IMR-90 (cell line): ENCODE data around the gene GSN. TPM values are rescaled to one million over a fixed set of nuclear protein-coding genes. Genes with fewer than 3 reads are reported as not detected.

Source experiments
- ATAC-seq: fragments of 200-7000 bp; cut with Tn5 transposase; 2 replicates; pipeline ENCODE4 v1.9.1; 2020; ENCODE audit warnings: low read depth, mild to moderate bottlenecking, moderate library complexity
- BruUV-seq: library from RNA; stranded (reverse); fragments of 400-500 nt; replicated peaks from 2 replicates; lab custom pipeline; 2021; lab: Mats Ljungman, UMichigan
- CTCF ChIA-PET: fragments of 300-600 bp; formaldehyde crosslinking; extraction: SDS; loops from one replicate; lab custom pipeline; 2021; ENCODE audit warnings: antibody characterized with exemption; lab: Yijun Ruan, JAX
- POLR2A ChIA-PET: fragments of 300-600 bp; sonication (Branson Sonifier 250); formaldehyde crosslinking; loops from one replicate; lab custom pipeline; 2022; ENCODE audit warnings: antibody characterized with exemption; ENCODE audit not compliant: unreplicated experiment; lab: Charles Lee
- DNase-seq: peaks from one replicate; pipeline ENCODE4 v3.0.0; 2013
- H2AFZ ChIP-seq: replicated peaks from 2 replicates; pipeline ENCODE3; 2013; ENCODE audit warnings: low read length, mild to moderate bottlenecking; ENCODE audit not compliant: poor library complexity
- H2AK5ac ChIP-seq: 2 replicates; pipeline ENCODE4 v1.6.1; 2013; ENCODE audit warnings: low read depth, low read length, inconsistent platforms
- H2AK9ac ChIP-seq: replicated peaks from 2 replicates; pipeline ENCODE3; 2013; ENCODE audit warnings: mild to moderate bottlenecking, low read depth, low read length, moderate library complexity; ENCODE audit not compliant: poor library complexity
- H2BK120ac ChIP-seq: 2 replicates; pipeline ENCODE4 v1.6.1; 2013; ENCODE audit warnings: low read depth, low read length, inconsistent platforms
- H2BK15ac ChIP-seq: 3 replicates; pipeline ENCODE4 v1.6.1; 2013; ENCODE audit warnings: low read depth, low read length, inconsistent platforms
- H2BK20ac ChIP-seq: 2 replicates; pipeline ENCODE4 v1.6.1; 2013; ENCODE audit warnings: low read depth, mild to moderate bottlenecking, inconsistent platforms, low read length, moderate library complexity
- H2BK5ac ChIP-seq: 2 replicates; pipeline ENCODE4 v1.6.1; 2013; ENCODE audit warnings: mild to moderate bottlenecking, low read depth, low read length, inconsistent platforms; ENCODE audit not compliant: poor library complexity, severe bottlenecking
- H3K14ac ChIP-seq: replicated peaks from 2 replicates; pipeline ENCODE4 v1.6.1; 2013; ENCODE audit warnings: low read depth, low read length, inconsistent platforms
- H3K18ac ChIP-seq: 2 replicates; pipeline ENCODE4 v1.6.1; 2013; ENCODE audit warnings: low read depth, low read length, control low read depth
- H3K23ac ChIP-seq: 2 replicates; pipeline ENCODE4 v1.6.1; 2013; ENCODE audit warnings: low read depth, low read length, inconsistent platforms
- H3K27ac ChIP-seq: 2 replicates; pipeline ENCODE4 v1.5.1; 2013; ENCODE audit warnings: mild to moderate bottlenecking, control low read depth, low read length; ENCODE audit not compliant: insufficient read depth
- H3K27me3 ChIP-seq: 2 replicates; pipeline ENCODE4 v1.6.1; 2013; ENCODE audit warnings: low read length; ENCODE audit not compliant: control insufficient read depth, insufficient read depth
- H3K36me3 ChIP-seq: 2 replicates; pipeline ENCODE4 v1.6.1; 2013; ENCODE audit warnings: low read length, mixed read lengths; ENCODE audit not compliant: control insufficient read depth, insufficient read depth
- H3K4ac ChIP-seq: 2 replicates; pipeline ENCODE4 v1.6.1; 2013; ENCODE audit warnings: low read depth, low read length, inconsistent platforms
- H3K4me1 ChIP-seq: 2 replicates; pipeline ENCODE4 v1.6.1; 2013; ENCODE audit warnings: low read length, mixed read lengths; ENCODE audit not compliant: control insufficient read depth, insufficient read depth
- H3K4me2 ChIP-seq: 2 replicates; pipeline ENCODE4 v1.6.1; 2013; ENCODE audit warnings: low read depth, mild to moderate bottlenecking, control low read depth, low read length, moderate library complexity
- H3K4me3 ChIP-seq: 2 replicates; pipeline ENCODE4 v1.5.1; 2013; ENCODE audit warnings: low read depth, mild to moderate bottlenecking, control low read depth, low read length, moderate library complexity; ENCODE audit not compliant: insufficient read depth
- H3K56ac ChIP-seq: 2 replicates; pipeline ENCODE4 v1.6.1; 2013; ENCODE audit warnings: low read length, inconsistent platforms; ENCODE audit not compliant: insufficient read depth; ENCODE audit errors: extremely low read depth
- H3K79me1 ChIP-seq, 2 experiments: 2 replicates each; pipeline ENCODE4 v1.6.1; 2013; ENCODE audit warnings: low read length in 2 of 2, inconsistent platforms in 1 of 2, low read depth in 1 of 2
- H3K9ac ChIP-seq: 2 replicates; pipeline ENCODE4 v1.6.1; 2013; ENCODE audit warnings: low read depth, low read length, control low read depth
- H3K9me1 ChIP-seq: 2 replicates; pipeline ENCODE4 v1.6.1; 2013; ENCODE audit warnings: low read length, inconsistent platforms; ENCODE audit not compliant: insufficient read depth
- H3K9me3 ChIP-seq: 2 replicates; pipeline ENCODE4 v1.6.1; 2013; ENCODE audit warnings: low read length; ENCODE audit not compliant: control insufficient read depth, insufficient read depth
- H4K20me1 ChIP-seq: 2 replicates; pipeline ENCODE4 v1.6.1; 2013; ENCODE audit warnings: low read length, inconsistent platforms; ENCODE audit not compliant: insufficient read depth
- H4K5ac ChIP-seq: 2 replicates; pipeline ENCODE4 v1.6.1; 2013; ENCODE audit warnings: mild to moderate bottlenecking, low read depth, low read length, control low read depth
- H4K8ac ChIP-seq, 2 experiments: 2 replicates each; pipeline ENCODE4 v1.6.1; 2013; ENCODE audit warnings: low read depth in 2 of 2, low read length in 2 of 2, control low read depth in 1 of 2, inconsistent platforms in 1 of 2
- H4K91ac ChIP-seq: 2 replicates; pipeline ENCODE4 v1.6.1; 2013; ENCODE audit warnings: low read depth, low read length, inconsistent platforms; ENCODE audit not compliant: insufficient read depth
- CHD1 ChIP-seq: IDR thresholded peaks from 2 replicates; pipeline ENCODE4 v1.6.1; 2012; ENCODE audit warnings: low read depth, low read length, improper control_type of control experiment
- FOS ChIP-seq: fragments of 150-350 bp; IDR thresholded peaks from 2 replicates; pipeline ENCODE4 v1.6.1; 2016; ENCODE audit warnings: low read depth, low read length
- MAFK ChIP-seq: IDR thresholded peaks from 2 replicates; pipeline ENCODE4 v1.6.1; 2012; ENCODE audit warnings: low read depth, low read length, improper control_type of control experiment
- MAZ ChIP-seq: IDR thresholded peaks from 2 replicates; pipeline ENCODE4 v1.6.1; 2012; ENCODE audit warnings: low read depth, mild to moderate bottlenecking, low read length, improper control_type of control experiment, moderate library complexity, borderline replicate concordance
- RCOR1 ChIP-seq: IDR thresholded peaks from 2 replicates; pipeline ENCODE4 v1.6.1; 2012; ENCODE audit warnings: mild to moderate bottlenecking, low read length, improper control_type of control experiment; ENCODE audit not compliant: insufficient replicate concordance
- WGBS, 2 experiments: methylation state at CpG; one replicate each; pipeline versions ENCODE4 v1.1.5 to v1.1.7; 2013; ENCODE audit warnings: missing lambda C conversion rate in 2 of 2; ENCODE audit not compliant: insufficient read length in 1 of 2; ENCODE audit errors: extremely low coverage in 2 of 2; 5-methylcytosine and 5-hydroxymethylcytosine counted together
- dilution Hi-C: fragments of 300-500 bp; cut with HindIII; formaldehyde crosslinking; loops from one replicate; pipeline ENCODE4 v1.14.3; 2018; ENCODE audit warnings: low sequenced_read_pairs; ENCODE audit not compliant: unreplicated experiment
- in situ Hi-C: fragments of 300-500 bp; cut with MboI; formaldehyde crosslinking; loops from 3 replicates; pipeline ENCODE4 v1.14.3; 2019; ENCODE audit warnings: low sequenced_read_pairs, inconsistent platforms, mixed read lengths
- intact Hi-C: fragments of 100-400 bp; cut with micrococcal nuclease; formaldehyde crosslinking; loops from 2 replicates; pipeline ENCODE4 v1.10.0; 2022
- polyA plus RNA-seq, 3 experiments: library from polyadenylated mRNA; depleted of rRNA; stranded (reverse); fragments of >200 nt; gene quantifications; 2 replicates each; pipeline ENCODE4 v1.2.3, GENCODE V29; 2012; ENCODE audit warnings: low replicate concordance in 1 of 3
- total RNA-seq: library from RNA; depleted of rRNA; stranded (reverse); fragments of >200 nt; gene quantifications from 2 replicates; pipeline ENCODE4 v1.2.3, GENCODE V29; 2012
- TF ChIP-seq, protein P1 (sequence below): conservative IDR thresholded peaks from 2 replicates; pipeline ENCODE4 v1.5.1; 2012; ENCODE audit warnings: mild to moderate bottlenecking, low read depth, low read length, improper control_type of control experiment

Gene GSN
- total and polyA plus RNA-seq, 2 of the 4 experiments (the other 2 are of a cell fraction), result 495 to 547 TPM

DNA sequence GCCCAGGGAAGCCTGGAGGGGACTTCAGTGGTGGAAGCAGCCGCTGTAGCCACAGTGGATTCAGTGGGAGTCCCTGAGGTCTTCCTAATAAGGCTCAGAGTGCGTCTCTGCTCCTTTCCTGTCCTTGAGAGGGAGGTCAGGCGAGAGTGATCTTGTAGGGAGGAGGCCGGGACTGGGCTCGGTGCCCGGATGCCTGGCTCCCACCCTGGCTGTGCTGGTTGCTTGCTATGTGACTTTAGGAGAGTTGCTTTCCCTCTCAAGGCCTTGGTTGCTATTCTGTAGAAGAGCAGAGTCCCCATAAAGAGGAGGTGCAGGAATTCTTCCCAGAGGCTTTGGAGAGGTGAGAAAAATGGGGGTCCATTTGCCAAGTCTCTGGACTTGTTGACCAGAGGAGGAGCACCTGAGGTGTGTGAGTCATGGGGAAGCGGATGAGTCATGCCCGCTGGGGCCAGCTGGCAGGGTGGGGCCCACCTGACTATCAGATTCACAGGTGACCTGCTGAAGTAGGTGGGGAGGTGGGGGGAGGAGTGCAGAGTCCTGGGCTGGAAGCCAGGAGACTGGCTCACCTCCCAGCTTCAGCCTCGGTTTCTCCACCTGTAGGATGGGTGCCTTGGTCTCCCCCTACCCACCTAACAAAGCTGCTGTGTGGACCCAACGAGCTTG is 13.8 kb downstream of the GSN start:
- Histone ChIP-seq H4K91ac (peak overlapping the region; percentile 57), H2AK9ac (no peak overlapping the region), H3K9me3 (no peaks in the 10 kb centered on the region), H3K79me1 (peaks cover 43 to 84% of the 10 kb centered on the region in 2 experiments), H3K4ac (peak overlapping the region; percentile 61), H3K27me3 (no peaks in the 10 kb centered on the region), H2AFZ (no peak overlapping the region), H4K20me1 (peaks cover 18% of the 10 kb centered on the region), H3K9me1 (peaks cover 59% of the 10 kb centered on the region), H3K14ac (no peak overlapping the region; the same call in 1 of the 2 replicates), H3K36me3 (peaks cover 29% of the 10 kb centered on the region), H3K4me3 (no peak overlapping the region), H3K18ac (0 out of 2 replicates have a peak overlapping the region, but pooled peaks have one; percentile 23), H2BK120ac (peak overlapping the region; percentile 45; the same call in 1 of the 2 replicates), H2BK5ac (peak overlapping the region; percentile 29), H2AK5ac (peak overlapping the region; percentile 73), H3K27ac (peak overlapping the region; percentile 49), H2BK15ac (0 out of 3 replicates have a peak overlapping the region, but pooled peaks have one; percentile 17), H4K5ac (0 out of 2 replicates have a peak overlapping the region, but pooled peaks have one; percentile 8), H3K9ac (no peak overlapping the region), H3K23ac (0 out of 2 replicates have a peak overlapping the region, but pooled peaks have one; percentile 66), H3K4me2 (no peak overlapping the region), H3K4me1 (peaks cover 54% of the 10 kb centered on the region), H2BK20ac (peak overlapping the region; percentile 10; the same call in 1 of the 2 replicates), H3K56ac (no peak overlapping the region), H4K8ac (peak overlapping the region in 1 of 2 experiments; percentile 11; a peak in 1 of 4 replicates)
- peak; percentile 65 for DNase-seq
- dilution Hi-C loops, result no loop called here
- no peak for TF ChIP-seq MAFK
- TF ChIP-seq RCOR1, result no peak
- no peak for TF ChIP-seq CHD1
- TF ChIP-seq FOS, result peak; percentile 82
- TF ChIP-seq, protein P1, sequence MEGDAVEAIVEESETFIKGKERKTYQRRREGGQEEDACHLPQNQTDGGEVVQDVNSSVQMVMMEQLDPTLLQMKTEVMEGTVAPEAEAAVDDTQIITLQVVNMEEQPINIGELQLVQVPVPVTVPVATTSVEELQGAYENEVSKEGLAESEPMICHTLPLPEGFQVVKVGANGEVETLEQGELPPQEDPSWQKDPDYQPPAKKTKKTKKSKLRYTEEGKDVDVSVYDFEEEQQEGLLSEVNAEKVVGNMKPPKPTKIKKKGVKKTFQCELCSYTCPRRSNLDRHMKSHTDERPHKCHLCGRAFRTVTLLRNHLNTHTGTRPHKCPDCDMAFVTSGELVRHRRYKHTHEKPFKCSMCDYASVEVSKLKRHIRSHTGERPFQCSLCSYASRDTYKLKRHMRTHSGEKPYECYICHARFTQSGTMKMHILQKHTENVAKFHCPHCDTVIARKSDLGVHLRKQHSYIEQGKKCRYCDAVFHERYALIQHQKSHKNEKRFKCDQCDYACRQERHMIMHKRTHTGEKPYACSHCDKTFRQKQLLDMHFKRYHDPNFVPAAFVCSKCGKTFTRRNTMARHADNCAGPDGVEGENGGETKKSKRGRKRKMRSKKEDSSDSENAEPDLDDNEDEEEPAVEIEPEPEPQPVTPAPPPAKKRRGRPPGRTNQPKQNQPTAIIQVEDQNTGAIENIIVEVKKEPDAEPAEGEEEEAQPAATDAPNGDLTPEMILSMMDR, result no peak
- TF ChIP-seq MAZ, result no peak
- WGBS, 2 experiments, result 84% methylated on average over 4 of the region's 10 CpGs; no CpG with 5 or more reads in 1 of the 2 experiments
- ATAC-seq, result no peak
- POLR2A ChIA-PET, result no interaction called here
- in situ Hi-C loops, result no loop called here
- intact Hi-C loops, result no loop called here
- CTCF ChIA-PET, result interaction anchor here (1.0 kb wide), 1 partner anchor 69 kb away, joined by 5 read pairs; no protein-coding TSS in a partner anchor
- no TSS peak for BruUV-seq
